ENCODE results near the gene ADGRE3.

The ADGRE3 gene

GRCh38 chr19:14611051-14611450 is 63.6 kb downstream of the ADGRE3 start:
- no peaks in the 10 kb centered on the region for H3K36me3 ChIP-seq (ENCODE audit: insufficient read depth, low read length)
- H3K4me3 ChIP-seq (ENCODE audit: low read length, poor library complexity, severe bottlenecking) = no peak overlapping the region
- no peak overlapping the region for H3K4me2 ChIP-seq (ENCODE audit: low read depth, low read length, poor library complexity, severe bottlenecking)
- H2AFZ ChIP-seq (ENCODE audit: low read length) = no peak overlapping the region
- no peaks in the 10 kb centered on the region for H3F3A ChIP-seq (ENCODE audit: low read depth)
- TF ChIP-seq EZH2phosphoT487 (IDR thresholded peaks at IDR 0.05; ENCODE audit: borderline replicate concordance) = no peak
- TF ChIP-seq, protein P1, sequence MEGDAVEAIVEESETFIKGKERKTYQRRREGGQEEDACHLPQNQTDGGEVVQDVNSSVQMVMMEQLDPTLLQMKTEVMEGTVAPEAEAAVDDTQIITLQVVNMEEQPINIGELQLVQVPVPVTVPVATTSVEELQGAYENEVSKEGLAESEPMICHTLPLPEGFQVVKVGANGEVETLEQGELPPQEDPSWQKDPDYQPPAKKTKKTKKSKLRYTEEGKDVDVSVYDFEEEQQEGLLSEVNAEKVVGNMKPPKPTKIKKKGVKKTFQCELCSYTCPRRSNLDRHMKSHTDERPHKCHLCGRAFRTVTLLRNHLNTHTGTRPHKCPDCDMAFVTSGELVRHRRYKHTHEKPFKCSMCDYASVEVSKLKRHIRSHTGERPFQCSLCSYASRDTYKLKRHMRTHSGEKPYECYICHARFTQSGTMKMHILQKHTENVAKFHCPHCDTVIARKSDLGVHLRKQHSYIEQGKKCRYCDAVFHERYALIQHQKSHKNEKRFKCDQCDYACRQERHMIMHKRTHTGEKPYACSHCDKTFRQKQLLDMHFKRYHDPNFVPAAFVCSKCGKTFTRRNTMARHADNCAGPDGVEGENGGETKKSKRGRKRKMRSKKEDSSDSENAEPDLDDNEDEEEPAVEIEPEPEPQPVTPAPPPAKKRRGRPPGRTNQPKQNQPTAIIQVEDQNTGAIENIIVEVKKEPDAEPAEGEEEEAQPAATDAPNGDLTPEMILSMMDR (conservative IDR thresholded peaks at IDR 0.05; ENCODE audit: low read length) = no peak
- H3K27me3 ChIP-seq (ENCODE audit: insufficient read depth, low read length, poor library complexity, severe bottlenecking) = peaks cover 17% of the 10 kb centered on the region
- H3K9me3 ChIP-seq (ENCODE audit: insufficient read depth, low read depth, low read length) = no peaks in the 10 kb centered on the region
- no peaks in the 10 kb centered on the region for H3K79me2 ChIP-seq (ENCODE audit: insufficient read depth, low read length)
- no peaks in the 10 kb centered on the region for H3K4me1 ChIP-seq (ENCODE audit: insufficient read depth, low read length, poor library complexity, severe bottlenecking)
- H3K9me2 ChIP-seq (replicated peaks; ENCODE audit: low read depth, low read length) = no peaks in the 10 kb centered on the region
- H3K9ac ChIP-seq (ENCODE audit: low read depth, low read length, poor library complexity, severe bottlenecking) = no peak overlapping the region
- H4K20me1 ChIP-seq (ENCODE audit: insufficient read depth, low read length, poor library complexity, severe bottlenecking) = no peaks in the 10 kb centered on the region

DNA sequence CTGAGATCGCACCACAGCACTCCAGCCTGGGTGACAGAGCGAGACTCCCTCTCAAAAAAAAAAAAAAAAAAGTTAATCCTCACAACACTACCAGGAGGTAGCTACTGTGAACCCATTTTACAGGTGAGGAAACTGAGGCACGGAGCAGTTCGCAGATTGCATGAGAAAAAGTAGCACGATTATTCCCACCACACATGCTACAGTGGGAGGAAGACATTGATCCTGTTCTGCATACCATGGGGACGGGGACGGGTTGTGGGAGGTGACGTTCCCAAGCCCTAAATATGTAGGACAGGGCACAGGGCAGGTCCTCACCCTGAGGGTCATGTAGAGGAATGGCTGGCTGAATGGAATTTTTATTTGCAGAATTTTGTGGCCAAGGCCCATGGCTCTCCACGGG is 68.0 kb downstream of the ADGRE3 start:
- H3K4me2 ChIP-seq (ENCODE audit: low read depth, low read length, poor library complexity, severe bottlenecking) = no peak overlapping the region
- H3K79me2 ChIP-seq (ENCODE audit: insufficient read depth, low read length) = no peaks in the 10 kb centered on the region
- no peaks in the 10 kb centered on the region for H4K20me1 ChIP-seq (ENCODE audit: insufficient read depth, low read length, poor library complexity, severe bottlenecking)
- H2AFZ ChIP-seq (ENCODE audit: low read length) = no peak overlapping the region
- 0 out of 2 replicates have a peak, but pooled peaks cover 4% of the 10 kb centered on the region for H3F3A ChIP-seq (ENCODE audit: low read depth)
- H3K9ac ChIP-seq (ENCODE audit: low read depth, low read length, poor library complexity, severe bottlenecking) = no peak overlapping the region
- no peaks in the 10 kb centered on the region for H3K9me2 ChIP-seq (replicated peaks; ENCODE audit: low read depth, low read length)
- no peaks in the 10 kb centered on the region for H3K36me3 ChIP-seq (ENCODE audit: insufficient read depth, low read length)
- no peak for TF ChIP-seq EZH2phosphoT487 (IDR thresholded peaks at IDR 0.05; ENCODE audit: borderline replicate concordance)
- TF ChIP-seq, protein P1 (conservative IDR thresholded peaks at IDR 0.05; ENCODE audit: low read length) = no peak
- H3K27me3 ChIP-seq (ENCODE audit: insufficient read depth, low read length, poor library complexity, severe bottlenecking) = peaks cover 40% of the 10 kb centered on the region
- no peaks in the 10 kb centered on the region for H3K9me3 ChIP-seq (ENCODE audit: insufficient read depth, low read depth, low read length)
- H3K4me3 ChIP-seq (ENCODE audit: low read length, poor library complexity, severe bottlenecking) = no peak overlapping the region
- H3K4me1 ChIP-seq (ENCODE audit: insufficient read depth, low read length, poor library complexity, severe bottlenecking) = peaks cover 14% of the 10 kb centered on the region

GRCh38 chr19:14603990-14604387 is 70.7 kb downstream of the ADGRE3 start:
- H3K9ac ChIP-seq (ENCODE audit: low read depth, low read length, poor library complexity, severe bottlenecking) = no peak overlapping the region
- H3K4me2 ChIP-seq (ENCODE audit: low read depth, low read length, poor library complexity, severe bottlenecking) = peak overlapping the region; percentile 0
- H3K79me2 ChIP-seq (ENCODE audit: insufficient read depth, low read length) = no peaks in the 10 kb centered on the region
- H3K4me1 ChIP-seq (ENCODE audit: insufficient read depth, low read length, poor library complexity, severe bottlenecking) = peaks cover 14% of the 10 kb centered on the region
- H3K36me3 ChIP-seq (ENCODE audit: insufficient read depth, low read length) = no peaks in the 10 kb centered on the region
- no peaks in the 10 kb centered on the region for H3K9me3 ChIP-seq (ENCODE audit: insufficient read depth, low read depth, low read length)
- no peak overlapping the region for H2AFZ ChIP-seq (ENCODE audit: low read length)
- H3F3A ChIP-seq (ENCODE audit: low read depth) = 0 out of 2 replicates have a peak, but pooled peaks cover 4% of the 10 kb centered on the region
- no peak overlapping the region for H3K4me3 ChIP-seq (ENCODE audit: low read length, poor library complexity, severe bottlenecking)
- no peaks in the 10 kb centered on the region for H4K20me1 ChIP-seq (ENCODE audit: insufficient read depth, low read length, poor library complexity, severe bottlenecking)
- H3K9me2 ChIP-seq (replicated peaks; ENCODE audit: low read depth, low read length) = no peaks in the 10 kb centered on the region
- TF ChIP-seq EZH2phosphoT487 (IDR thresholded peaks at IDR 0.05; ENCODE audit: borderline replicate concordance) = peak; percentile 98
- TF ChIP-seq, protein P1 (conservative IDR thresholded peaks at IDR 0.05; ENCODE audit: low read length) = no peak
- peaks cover 46% of the 10 kb centered on the region for H3K27me3 ChIP-seq (ENCODE audit: insufficient read depth, low read length, poor library complexity, severe bottlenecking)

Measured in Loucy (cell line).